GM23338 (cell line): Measurements from ENCODE around the gene HSPA1B. TPM values are rescaled to one million over a fixed set of nuclear protein-coding genes. Genes with fewer than 3 reads are reported as not detected.
"Not testable (repeated sequence)": the region's sequence is repeated elsewhere in the genome, so short reads cannot be mapped to it uniquely, and the experiment has no call there.

Experiments
- ATAC-seq: fragments of 200-7000 bp; cut with Tn5 transposase; 3 replicates; pipeline ENCODE4 v1.9.1; 2020
- DNase-seq: peaks from one replicate; pipeline ENCODE4 v3.0.0-alpha.2; 2015; ENCODE audit warnings: low spot score
- H2AFZ ChIP-seq: fragments of 200-600 bp; sonication (generic); 2 replicates; pipeline ENCODE4 v1.8.0; 2016; ENCODE audit warnings: antibody characterized with exemption, mild to moderate bottlenecking, moderate library complexity
- H3F3A ChIP-seq: fragments of 200-600 bp; sonication (generic); replicated peaks from 2 replicates; pipeline ENCODE4 v1.8.0; 2017; ENCODE audit warnings: antibody characterized with exemption, mixed run types, low read depth
- H3K27ac ChIP-seq: fragments of 200-600 bp; sonication (generic); 2 replicates; pipeline ENCODE4 v1.6.1; 2016; ENCODE audit warnings: low read depth
- H3K27me3 ChIP-seq: fragments of 200-600 bp; sonication (generic); 2 replicates; pipeline ENCODE4 v1.8.0; 2016; ENCODE audit warnings: mild to moderate bottlenecking, mixed run types, moderate library complexity; ENCODE audit not compliant: insufficient read depth
- H3K36me3 ChIP-seq: fragments of 200-600 bp; sonication (generic); 2 replicates; pipeline ENCODE4 v1.8.0; 2016; ENCODE audit warnings: mild to moderate bottlenecking; ENCODE audit not compliant: insufficient read depth
- H3K4me1 ChIP-seq: fragments of 200-600 bp; sonication (generic); 2 replicates; pipeline ENCODE4 v1.8.0; 2016; ENCODE audit warnings: mild to moderate bottlenecking, moderate library complexity; ENCODE audit not compliant: insufficient read depth
- H3K4me2 ChIP-seq: fragments of 200-600 bp; sonication (generic); 2 replicates; pipeline ENCODE4 v1.7.1; 2017; ENCODE audit warnings: mixed run types
- H3K4me3 ChIP-seq: fragments of 200-600 bp; sonication (generic); 2 replicates; pipeline ENCODE4 v1.6.1; 2016; ENCODE audit warnings: mixed run types
- H3K79me2 ChIP-seq: fragments of 200-600 bp; sonication (generic); replicated peaks from 2 replicates; pipeline ENCODE4 v1.8.0; 2017; ENCODE audit warnings: mild to moderate bottlenecking; ENCODE audit not compliant: insufficient read depth
- H3K9me2 ChIP-seq: fragments of 200-600 bp; sonication (generic); 2 replicates; pipeline ENCODE4 v1.8.0; 2017; ENCODE audit not compliant: insufficient read depth
- H4K20me1 ChIP-seq: fragments of 200-600 bp; sonication (generic); replicated peaks from 2 replicates; pipeline ENCODE4 v1.8.0; 2017; ENCODE audit warnings: mild to moderate bottlenecking; ENCODE audit not compliant: insufficient read depth
- H3K27ac Mint-ChIP-seq: 2 replicates; pipeline ENCODE4 v1.8.0; 2020; ENCODE audit warnings: inconsistent platforms, mild to moderate bottlenecking, moderate library complexity, mixed read lengths
- H3K27me3 Mint-ChIP-seq: 3 replicates; pipeline ENCODE4 v1.8.0; 2022; ENCODE audit warnings: low read depth, mild to moderate bottlenecking, moderate library complexity, mixed read lengths, inconsistent platforms; ENCODE audit not compliant: insufficient read depth, poor library complexity
- H3K36me3 Mint-ChIP-seq: 3 replicates; pipeline ENCODE4 v1.8.0; 2021; ENCODE audit warnings: low read depth, mild to moderate bottlenecking, inconsistent platforms, moderate library complexity, mixed read lengths
- H3K4me1 Mint-ChIP-seq: 3 replicates; pipeline ENCODE4 v1.8.0; 2020; ENCODE audit warnings: mild to moderate bottlenecking, inconsistent platforms, mixed read lengths
- H3K4me3 Mint-ChIP-seq: 3 replicates; pipeline ENCODE4 v1.8.0; 2021; ENCODE audit warnings: moderate library complexity, mild to moderate bottlenecking, inconsistent platforms, mixed read lengths
- H3K9me3 Mint-ChIP-seq: 3 replicates; pipeline ENCODE4 v1.8.0; 2020; ENCODE audit warnings: moderate library complexity, mild to moderate bottlenecking, inconsistent platforms, mixed read lengths
- EZH2 ChIP-seq: fragments of 200-600 bp; sonication (generic); IDR thresholded peaks from one replicate; pipeline ENCODE4 v1.8.0; 2017; ENCODE audit warnings: antibody characterized with exemption, mild to moderate bottlenecking, low read depth; ENCODE audit not compliant: unreplicated experiment
- EZH2phosphoT487 ChIP-seq: fragments of 200-600 bp; sonication (generic); IDR thresholded peaks from one replicate; pipeline ENCODE4 v1.8.1; 2018; ENCODE audit warnings: antibody characterized with exemption; ENCODE audit not compliant: unreplicated experiment
- JUNB ChIP-seq: IDR thresholded peaks from one replicate; pipeline ENCODE4 v1.6.1; 2016; ENCODE audit warnings: antibody characterized with exemption; ENCODE audit not compliant: unreplicated experiment
- NANOG ChIP-seq: IDR thresholded peaks from 2 replicates; pipeline ENCODE4 v1.6.1; 2016; ENCODE audit warnings: antibody characterized with exemption, borderline replicate concordance
- STAT1 ChIP-seq: IDR thresholded peaks from one replicate; pipeline ENCODE4 v1.6.1; 2016; ENCODE audit warnings: antibody characterized with exemption; ENCODE audit not compliant: unreplicated experiment
- ZNF331 ChIP-seq: fragments of 250-450 bp; sonication (Bioruptor Pico); IDR thresholded peaks from 2 replicates; pipeline ENCODE4 v1.5.0; 2020; ENCODE audit warnings: low read depth, mild to moderate bottlenecking, moderate library complexity
- polyA plus RNA-seq: library from polyadenylated mRNA; unstranded; fragments of >200 nt; fragmentation: Nextera tagmentation; extraction: Ambion mirVana; gene quantifications from 2 replicates; pipeline ENCODE4 v1.2.1, GENCODE V29; 2016
- total RNA-seq: library from RNA; depleted of rRNA; stranded (reverse); fragments of >200 nt; shearing (Covaris generic); gene quantifications from 2 replicates; pipeline ENCODE4 v1.2.3, GENCODE V29; 2014
- TF ChIP-seq, protein P1 (sequence below): IDR thresholded peaks from one replicate; pipeline ENCODE4 v1.6.1; 2018; ENCODE audit warnings: antibody characterized with exemption; ENCODE audit not compliant: unreplicated experiment

Gene HSPA1B
- total and polyA plus RNA-seq, 2 experiments from 2014 or later = 31.7 to 113 TPM

DNA sequence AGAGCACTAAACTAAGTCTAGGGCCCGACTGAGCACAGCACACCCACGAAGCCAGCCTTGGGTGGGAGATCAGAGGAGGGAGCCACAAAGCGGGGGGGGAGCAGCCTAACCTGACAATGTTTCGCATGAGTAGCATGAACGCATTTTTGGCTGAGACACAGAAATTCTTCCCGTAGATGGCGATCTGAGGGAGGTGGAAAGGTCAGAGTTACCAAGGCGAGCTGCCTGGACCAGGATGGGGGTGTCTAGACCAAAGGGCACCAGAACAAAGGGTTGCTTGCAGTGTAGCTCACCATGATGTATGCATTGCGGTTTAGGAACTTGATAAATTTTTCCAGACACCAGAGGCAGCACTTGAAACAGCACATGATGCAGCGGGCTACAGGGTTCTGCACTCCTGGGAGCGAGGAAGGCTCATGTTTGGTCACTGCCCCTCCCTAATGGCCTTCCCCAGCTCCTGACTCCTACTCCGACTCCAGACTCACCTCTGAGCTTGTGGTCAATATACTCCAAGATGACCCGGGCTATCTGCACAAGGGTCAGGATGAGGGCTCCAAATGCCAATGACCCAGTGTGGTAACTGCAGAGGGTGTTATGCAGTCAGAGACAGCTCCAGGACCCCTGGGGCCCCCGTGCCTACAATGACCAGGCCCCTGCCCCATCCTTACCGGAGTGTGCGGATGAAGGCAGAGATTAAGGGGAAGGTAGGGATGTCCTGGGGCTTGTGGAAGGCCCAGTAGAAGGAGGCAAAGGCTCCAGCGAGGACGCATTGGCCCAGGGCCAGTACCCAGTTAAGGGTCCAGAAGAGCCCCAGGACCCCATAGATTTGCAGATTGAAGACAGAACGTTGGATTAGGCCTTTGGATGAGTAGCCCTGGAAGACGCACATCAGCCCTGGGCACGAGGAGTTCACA lies 37.9 kb downstream of the HSPA1B start (continued):
- no peak for TF ChIP-seq JUNB
- TF ChIP-seq, protein P1, sequence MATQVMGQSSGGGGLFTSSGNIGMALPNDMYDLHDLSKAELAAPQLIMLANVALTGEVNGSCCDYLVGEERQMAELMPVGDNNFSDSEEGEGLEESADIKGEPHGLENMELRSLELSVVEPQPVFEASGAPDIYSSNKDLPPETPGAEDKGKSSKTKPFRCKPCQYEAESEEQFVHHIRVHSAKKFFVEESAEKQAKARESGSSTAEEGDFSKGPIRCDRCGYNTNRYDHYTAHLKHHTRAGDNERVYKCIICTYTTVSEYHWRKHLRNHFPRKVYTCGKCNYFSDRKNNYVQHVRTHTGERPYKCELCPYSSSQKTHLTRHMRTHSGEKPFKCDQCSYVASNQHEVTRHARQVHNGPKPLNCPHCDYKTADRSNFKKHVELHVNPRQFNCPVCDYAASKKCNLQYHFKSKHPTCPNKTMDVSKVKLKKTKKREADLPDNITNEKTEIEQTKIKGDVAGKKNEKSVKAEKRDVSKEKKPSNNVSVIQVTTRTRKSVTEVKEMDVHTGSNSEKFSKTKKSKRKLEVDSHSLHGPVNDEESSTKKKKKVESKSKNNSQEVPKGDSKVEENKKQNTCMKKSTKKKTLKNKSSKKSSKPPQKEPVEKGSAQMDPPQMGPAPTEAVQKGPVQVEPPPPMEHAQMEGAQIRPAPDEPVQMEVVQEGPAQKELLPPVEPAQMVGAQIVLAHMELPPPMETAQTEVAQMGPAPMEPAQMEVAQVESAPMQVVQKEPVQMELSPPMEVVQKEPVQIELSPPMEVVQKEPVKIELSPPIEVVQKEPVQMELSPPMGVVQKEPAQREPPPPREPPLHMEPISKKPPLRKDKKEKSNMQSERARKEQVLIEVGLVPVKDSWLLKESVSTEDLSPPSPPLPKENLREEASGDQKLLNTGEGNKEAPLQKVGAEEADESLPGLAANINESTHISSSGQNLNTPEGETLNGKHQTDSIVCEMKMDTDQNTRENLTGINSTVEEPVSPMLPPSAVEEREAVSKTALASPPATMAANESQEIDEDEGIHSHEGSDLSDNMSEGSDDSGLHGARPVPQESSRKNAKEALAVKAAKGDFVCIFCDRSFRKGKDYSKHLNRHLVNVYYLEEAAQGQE = no peak
- no peak for TF ChIP-seq ZNF331 (CRISPR knock-in tag)
- no peak for TF ChIP-seq EZH2

DNA sequence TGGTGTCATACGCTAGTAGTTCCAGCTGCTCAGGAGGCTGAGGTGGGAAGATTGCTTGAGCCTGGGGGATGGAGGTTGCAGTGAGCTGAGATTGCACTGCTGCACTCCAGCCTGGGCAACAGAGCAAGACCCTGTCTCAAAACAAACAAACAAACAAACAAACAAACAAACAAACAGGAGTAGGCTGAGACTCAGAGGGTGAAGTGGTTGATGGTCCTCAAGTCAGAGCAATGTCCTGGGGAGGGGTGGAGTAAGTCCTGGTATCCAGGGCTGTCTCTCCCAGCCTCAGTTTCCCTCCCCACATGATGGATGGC lies 41.1 kb downstream of the HSPA1B start:
- H3K4me1 ChIP-seq = peaks cover 11% of the 10 kb centered on the region; the same call in 1 of the 2 replicates
- H3K36me3 Mint-ChIP-seq, H3K9me2 ChIP-seq, H3K79me2 ChIP-seq, H3K4me3 ChIP-seq, H3K36me3 ChIP-seq, H3K4me3 Mint-ChIP-seq, H3K4me2 ChIP-seq, H3K27me3 ChIP-seq, H3K9me3 Mint-ChIP-seq, H2AFZ ChIP-seq, DNase-seq, H3K27ac Mint-ChIP-seq, ATAC-seq, H3K27me3 Mint-ChIP-seq, H4K20me1 ChIP-seq, H3F3A ChIP-seq, H3K27ac ChIP-seq: not testable (repeated sequence)
- H3K4me1 Mint-ChIP-seq = peaks cover 15% of the 10 kb centered on the region

DNA sequence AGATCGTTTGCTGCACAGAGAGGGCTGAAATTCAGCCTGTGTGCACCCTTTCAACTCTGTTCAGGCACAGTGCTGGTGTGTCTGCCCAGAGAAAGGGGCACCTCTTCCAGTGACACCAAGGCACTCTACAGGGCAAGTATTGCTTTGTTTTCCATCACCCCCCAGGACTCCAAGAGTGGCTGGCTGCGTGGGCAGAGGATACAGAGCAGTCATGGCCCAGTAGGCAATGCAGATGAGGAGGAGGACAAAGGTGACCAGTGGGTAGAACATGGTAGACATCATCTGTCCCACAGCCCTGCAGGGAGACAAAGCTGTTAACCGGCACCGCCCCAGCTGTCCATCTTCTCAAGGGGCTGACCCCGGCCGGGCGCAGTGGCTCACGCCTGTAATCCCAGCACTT lies 41.8 kb downstream of the HSPA1B start:
- Mint-ChIP-seq H3K27me3 (peaks cover 8% of the 10 kb centered on the region), H3K36me3 (no peaks in the 10 kb centered on the region), H3K4me1 (peaks cover 14% of the 10 kb centered on the region), H3K27ac (no peak overlapping the region), H3K4me3 (no peak overlapping the region), H3K9me3 (no peaks in the 10 kb centered on the region)
- no peak for ATAC-seq
- Histone ChIP-seq H3K36me3 (no peaks in the 10 kb centered on the region), H2AFZ (no peak overlapping the region), H3F3A (peaks cover 5% of the 10 kb centered on the region; the same call in 1 of the 2 replicates), H3K27me3 (no peaks in the 10 kb centered on the region), H3K4me2 (no peak overlapping the region), H3K4me1 (peaks cover 8% of the 10 kb centered on the region; the same call in 1 of the 2 replicates), H3K9me2 (no peaks in the 10 kb centered on the region), H3K4me3 (no peak overlapping the region), H4K20me1 (no peaks in the 10 kb centered on the region), H3K79me2 (no peaks in the 10 kb centered on the region), H3K27ac (no peak overlapping the region)
- no peak for DNase-seq
- TF ChIP-seq EZH2phosphoT487 (no peak), ZNF331 (CRISPR knock-in tag) (no peak), STAT1 (no peak), EZH2 (no peak), NANOG (no peak), JUNB (no peak)
- TF ChIP-seq, protein P1 = no peak
